Activated CD4-positive, alpha-beta T cell treated with anti-CD3 and anti-CD28 coated beads, Interleukin-2, amount 50 U/mL, for 16 hours (primary cell): Measurements from ENCODE around the gene ITPR1.
A peak's percentile ranks its signal among the peaks of the same experiment; 100 is the strongest.
"Not testable (repeated sequence)": the region's sequence is repeated elsewhere in the genome, so short reads cannot be mapped to it uniquely, and the experiment has no call there.

ENCODE experiments used
- DNase-seq: peaks from one replicate; pipeline ENCODE4 v3.0.0-alpha.2; 2020

The ITPR1 gene

DNA sequence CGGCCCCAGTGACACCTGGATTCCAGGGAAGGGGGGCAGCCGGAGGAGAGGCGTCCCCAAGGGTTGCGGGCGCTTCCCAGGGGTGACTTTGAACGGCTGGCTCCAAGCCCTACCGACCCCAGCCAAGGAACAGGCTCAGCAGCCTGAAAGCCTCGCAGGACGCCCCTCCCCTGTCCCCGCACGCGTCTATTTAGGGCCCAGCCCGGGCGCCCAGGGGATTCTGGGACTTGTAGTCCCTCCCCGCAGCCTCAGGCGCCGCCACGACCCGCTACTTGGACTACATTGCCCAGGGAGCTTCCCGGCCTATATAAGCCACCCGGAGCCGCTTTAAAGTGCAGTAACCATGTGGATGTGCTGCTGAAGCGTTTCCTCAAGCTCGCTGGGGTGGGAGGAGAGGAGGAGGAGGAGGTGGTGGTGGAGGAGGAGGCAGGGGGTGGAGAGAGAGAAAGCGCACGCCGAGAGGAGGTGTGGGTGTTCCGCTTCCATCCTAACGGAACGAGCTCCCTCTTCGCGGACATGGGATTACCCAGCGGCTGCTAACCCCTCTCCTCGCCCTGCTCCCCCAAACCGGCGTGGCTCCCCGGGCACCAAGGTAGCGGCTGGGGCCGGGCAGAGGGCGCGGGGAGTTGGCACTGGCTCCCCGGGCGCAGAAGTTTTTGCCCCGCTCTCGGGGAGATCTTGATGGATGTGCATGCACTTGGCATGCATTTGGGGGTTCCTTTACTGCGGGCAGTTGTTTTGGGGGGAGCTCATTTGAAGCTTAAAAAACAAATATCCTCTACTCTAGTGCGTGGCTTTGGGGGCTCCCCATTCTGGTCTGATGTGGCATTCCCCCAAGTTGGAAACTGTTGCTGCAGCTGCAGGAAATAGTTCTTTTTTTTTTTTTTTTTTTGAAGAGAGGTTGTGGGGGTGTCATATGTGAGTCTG lies at the start of gene ITPR1:
TSS of gene ITPR1 (plus strand) at position 335 of the 927 bp plus-strand sequence. CDS start 23,144 bp downstream, outside the sequence.
- peak; percentile 100 for DNase-seq

DNA sequence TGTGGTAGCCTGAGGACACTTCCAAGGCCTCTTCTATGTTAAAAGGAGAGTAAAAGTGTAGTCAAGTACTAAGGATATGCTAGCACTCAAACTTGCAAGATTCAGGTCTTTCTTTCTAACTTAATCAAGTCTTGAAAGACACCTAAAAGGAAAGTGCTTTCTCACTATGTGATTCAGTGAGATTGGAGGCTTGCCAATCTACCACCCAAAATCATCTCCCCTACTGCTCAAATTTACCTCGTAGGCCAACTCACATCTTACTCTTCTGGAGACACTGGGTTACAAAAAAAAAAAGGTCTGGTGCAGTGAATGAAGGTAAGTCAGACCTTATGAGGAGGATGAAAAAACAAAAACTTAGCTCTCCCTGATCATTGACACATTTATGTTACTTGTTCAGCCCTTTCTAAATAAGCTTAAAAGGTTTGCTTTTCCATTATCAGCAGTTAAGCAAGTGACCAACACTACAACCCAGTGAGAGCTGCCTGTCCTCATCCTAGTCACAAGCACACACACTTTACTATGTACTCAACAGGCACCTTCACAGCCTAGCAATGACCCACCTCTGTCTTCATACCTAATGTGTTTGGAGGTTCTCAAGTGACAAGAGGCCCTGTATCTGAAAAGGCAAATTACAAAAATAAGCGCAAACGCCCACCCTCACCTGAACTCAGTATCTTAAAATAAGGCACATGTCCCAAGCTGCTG lies 45.7 kb upstream of the ITPR1 start:
- DNase-seq: no peak

DNA sequence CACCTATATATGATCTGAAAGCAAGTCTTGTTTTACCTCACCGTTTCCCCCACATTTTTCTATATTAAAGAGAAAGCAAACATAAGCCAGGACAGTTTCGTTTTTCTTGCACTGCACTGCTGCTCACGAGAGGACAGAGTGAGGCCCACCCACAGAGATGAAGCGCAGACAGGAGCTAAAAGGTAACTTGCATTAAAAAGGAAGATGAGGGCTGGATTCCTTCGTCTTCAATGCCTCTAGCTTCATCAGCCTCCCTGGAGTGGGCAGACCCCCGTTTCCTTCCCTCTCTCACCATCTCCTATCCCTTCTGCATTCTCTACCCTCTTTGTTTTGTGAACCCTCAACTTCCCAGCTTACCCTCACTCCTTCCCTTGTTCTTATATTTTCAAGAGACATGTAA lies 45.0 kb upstream of the ITPR1 start:
- no peak for DNase-seq

DNA sequence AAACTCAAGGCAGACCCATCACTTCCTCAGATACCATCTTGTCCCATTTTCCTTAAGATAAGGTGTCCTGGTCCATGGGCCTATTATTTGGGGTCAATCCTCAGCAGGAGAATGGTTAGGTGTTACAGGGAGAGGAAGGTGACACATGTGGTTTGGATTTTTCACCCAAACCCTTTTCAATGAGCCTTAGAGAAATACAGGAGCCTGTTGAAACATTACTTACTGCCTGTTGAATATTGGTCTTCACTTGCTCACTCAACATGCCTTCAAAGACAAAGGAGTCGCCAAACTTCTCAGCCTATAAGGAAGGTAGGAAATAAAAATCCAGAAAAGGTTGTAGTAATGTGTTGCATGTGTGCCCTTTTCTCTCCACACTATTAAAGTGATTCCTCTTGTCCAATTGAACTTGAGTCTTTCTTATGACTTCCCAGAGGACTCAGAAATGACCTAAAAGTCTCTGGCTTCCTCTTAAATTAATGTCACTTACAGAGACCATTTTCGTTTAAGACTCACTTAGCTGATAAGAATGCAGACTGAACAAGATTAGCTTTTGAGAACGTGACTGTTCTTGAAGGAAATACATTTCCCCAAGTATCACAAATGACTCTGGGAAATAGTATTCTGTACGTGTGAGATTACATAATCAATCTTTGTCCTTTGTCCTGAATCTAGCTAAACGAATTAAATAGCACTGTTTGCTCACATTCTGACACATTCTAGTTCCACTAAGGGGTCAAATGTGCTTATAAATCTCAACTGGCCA lies 43.9 kb upstream of the ITPR1 start:
- no peak for DNase-seq

DNA sequence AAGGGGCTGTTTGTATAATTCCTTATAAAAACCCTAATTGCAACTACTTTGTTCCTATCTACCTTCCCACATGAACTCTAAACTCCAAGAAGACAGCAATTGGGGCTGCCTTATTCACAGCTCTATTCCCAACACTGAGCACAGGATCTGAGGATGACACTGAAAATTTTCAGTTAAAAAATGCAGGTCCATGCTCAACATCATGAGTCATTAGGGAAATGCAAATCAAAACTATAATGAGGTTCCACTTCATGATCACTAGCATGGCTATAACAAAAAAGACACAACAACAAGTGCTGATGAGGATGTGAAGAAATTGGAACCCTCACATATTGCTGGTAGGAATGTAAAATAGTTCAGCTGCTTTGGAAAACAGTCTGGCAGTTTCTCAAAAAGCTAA lies 39.0 kb upstream of the ITPR1 start:
- no peak for DNase-seq

- DNase-seq: not testable (repeated sequence)
Observed at GRCh38 chr3:4456780-4457179, 36.4 kb upstream of the ITPR1 start.

DNA sequence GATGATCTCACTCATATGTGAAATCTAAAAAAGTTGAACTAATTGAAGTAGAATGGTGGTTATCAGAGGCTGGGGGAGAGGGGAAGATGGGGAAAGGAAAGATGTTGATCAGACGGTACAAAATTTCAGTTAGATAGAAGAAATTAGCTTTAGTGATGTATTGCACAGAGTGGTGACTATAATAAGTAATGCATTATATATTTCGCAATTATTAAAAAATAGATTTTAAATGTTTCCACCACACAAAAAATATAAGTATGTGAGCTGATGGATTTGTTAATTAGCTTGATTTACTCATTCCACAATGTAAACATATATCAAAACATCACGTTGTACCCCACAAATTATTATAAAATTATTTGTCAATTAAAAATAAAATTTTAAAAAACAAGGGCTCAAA lies 34.2 kb upstream of the ITPR1 start:
- no peak for DNase-seq

- DNase-seq: no peak
Observed at GRCh38 chr3:4460334-4460733, 32.8 kb upstream of the ITPR1 start.

- DNase-seq: no peak
Observed at GRCh38 chr3:4461468-4462090, 31.6 kb upstream of the ITPR1 start.

DNA sequence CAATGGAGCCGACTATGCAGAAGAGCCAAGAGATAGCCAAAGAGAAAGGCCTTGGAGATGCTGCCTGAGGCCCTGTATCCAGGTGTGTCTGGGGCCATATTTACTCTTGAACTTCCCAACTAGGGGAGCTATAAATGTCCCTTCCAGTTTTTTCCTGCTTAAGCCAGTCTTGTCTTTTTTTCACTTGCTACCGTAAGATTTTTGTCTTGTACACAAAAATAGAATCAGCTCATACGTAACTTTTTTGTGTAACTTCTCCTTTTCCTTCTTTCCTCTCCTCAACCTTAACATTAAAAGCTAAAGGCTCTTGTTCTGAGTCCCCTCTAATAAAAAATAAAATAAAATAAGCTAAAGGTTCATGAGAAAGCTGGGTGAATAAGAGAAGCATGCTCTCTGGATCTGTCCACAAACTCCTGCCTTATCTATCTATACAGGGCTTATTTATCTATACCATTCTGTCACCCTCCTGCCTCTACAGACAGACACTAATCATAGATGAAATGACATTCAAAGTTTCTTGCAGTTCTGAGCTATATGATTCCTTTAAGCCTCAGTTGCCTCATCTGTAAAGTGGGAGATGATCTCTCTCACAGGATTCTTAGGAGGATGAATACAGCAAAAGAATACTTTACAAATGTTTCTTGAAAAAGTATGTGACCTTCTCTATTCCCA lies 30.6 kb upstream of the ITPR1 start:
- no peak for DNase-seq

DNA sequence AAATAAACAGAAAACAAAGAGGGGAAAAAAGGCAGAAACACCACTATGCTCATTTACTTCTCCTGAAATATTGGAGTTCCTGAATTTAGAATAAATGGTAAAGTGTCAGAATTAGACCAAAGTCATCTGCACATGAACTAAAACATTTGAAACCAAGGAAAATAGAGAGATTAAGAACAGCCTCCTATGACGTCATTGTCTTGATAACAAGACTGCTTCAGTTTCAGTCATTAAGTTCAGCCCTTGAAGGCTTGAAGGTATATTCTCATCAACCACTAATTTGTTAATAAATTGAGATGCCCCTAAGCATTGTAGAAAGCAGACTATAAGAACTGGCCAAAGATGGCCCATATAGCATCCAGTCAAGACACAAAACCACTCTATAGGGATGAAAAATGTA lies 28.6 kb upstream of the ITPR1 start:
- DNase-seq: no peak

GRCh38 chr3:4466741-4467521 lies 26.2 kb upstream of the ITPR1 start, which contains the start of gene SUMF1:
Gene SUMF1 (minus strand): TSS chr3:4467269. CDS start chr3:4467245, 24 bp downstream.
- DNase-seq: peak; percentile 84

- no peak for DNase-seq
Observed at GRCh38 chr3:4467522-4467867, 25.7 kb upstream of the ITPR1 start.

GRCh38 chr3:4471907-4472306 lies 21.2 kb upstream of the ITPR1 start:
- no peak for DNase-seq

DNA sequence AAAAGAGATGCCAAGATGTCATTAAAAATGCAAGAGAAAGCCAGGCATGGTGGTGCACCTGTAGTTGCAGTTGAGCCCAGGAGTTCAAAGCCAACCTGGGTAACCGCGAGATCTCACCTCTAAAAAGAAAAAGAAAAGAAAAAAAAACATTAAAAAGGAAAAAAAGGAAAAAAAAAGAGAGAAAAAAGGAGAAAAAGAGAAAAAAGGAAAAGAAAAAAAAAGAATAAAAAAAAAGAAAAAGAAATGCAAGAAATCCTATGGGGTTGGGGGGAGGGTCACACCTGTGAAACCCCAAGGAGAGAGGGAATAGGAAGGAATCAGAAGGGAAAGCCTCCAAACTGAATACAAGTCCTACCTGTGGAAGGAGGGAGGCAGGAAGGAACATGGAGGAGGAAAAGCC lies 20.8 kb upstream of the ITPR1 start:
- DNase-seq: no peak

DNA sequence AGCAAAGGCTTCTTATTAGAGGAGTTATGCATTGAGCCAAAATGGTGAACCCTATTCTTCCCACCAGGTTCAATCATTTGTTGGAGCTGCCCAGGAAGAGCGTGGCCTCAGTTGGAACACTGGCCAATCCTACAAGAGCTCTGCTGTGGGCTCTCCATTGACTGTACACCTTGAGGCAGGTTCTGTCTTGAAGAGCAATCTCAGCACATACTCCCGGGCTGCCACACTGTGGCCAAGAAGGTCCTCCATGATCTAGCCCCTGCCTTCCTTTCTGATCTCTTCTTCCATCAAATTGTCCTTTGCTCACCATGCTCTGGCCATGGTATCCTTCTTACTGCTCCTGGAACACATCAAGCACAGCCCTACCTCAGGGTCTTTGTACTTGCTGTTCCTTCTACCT lies 20.4 kb upstream of the ITPR1 start:
- no peak for DNase-seq

DNA sequence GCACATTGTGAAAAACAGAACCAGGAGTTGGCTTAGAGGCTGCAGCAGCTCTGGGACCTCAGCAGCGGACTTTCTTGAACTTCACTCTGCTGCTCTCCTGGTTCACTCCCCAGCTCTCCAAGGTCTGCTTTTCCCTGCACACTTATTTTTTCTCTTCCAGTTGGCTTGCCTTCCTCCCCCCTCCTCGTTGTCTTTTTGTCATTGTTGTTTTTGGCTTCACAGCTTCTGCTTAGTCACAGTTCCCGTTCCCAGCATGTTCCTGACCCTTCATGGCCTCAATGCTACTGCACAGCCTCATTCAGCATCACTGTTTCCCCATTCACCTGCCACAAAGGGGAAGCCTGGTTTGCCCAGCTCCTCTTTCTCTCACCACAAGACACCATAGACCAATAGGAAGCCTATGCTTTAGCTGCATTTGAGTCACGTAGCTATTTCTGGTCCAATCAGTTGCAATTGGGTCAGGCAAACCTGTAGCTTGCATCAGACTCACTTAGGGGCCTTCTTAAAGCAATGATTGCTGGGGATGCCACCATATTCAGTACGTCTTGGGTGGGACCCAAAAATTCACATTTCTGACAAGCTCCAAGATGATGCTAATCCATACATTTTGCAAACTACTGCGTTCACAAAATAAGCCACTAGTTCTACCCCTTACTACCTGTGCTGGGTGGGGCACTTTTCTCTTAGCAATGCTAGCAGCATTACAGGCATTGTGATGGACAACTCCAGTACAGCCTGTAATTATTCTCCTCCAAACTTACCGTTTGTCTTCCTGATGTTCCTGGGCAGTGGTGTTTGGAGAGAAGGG lies 18.3 kb upstream of the ITPR1 start:
- DNase-seq: peak; percentile 63

DNA sequence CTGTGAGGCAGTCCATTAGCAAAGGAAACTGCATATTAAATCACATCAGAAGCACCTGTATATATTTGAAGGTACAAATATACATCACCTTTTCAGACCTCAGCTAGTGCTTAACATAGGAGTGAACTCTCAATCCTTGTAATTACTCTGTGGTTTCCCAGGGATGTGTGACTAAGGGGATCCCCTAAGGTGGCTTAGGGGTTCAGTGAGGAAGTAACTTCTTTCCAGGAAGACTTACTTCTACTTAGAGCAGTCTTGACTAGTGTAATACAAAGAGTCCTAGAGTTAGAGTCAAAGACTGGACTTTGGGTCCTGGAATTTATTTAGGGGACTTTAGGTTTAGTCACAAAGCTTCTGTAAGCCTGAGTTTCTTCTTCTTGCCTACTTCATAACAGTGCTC lies 17.3 kb upstream of the ITPR1 start:
- DNase-seq: no peak

DNA sequence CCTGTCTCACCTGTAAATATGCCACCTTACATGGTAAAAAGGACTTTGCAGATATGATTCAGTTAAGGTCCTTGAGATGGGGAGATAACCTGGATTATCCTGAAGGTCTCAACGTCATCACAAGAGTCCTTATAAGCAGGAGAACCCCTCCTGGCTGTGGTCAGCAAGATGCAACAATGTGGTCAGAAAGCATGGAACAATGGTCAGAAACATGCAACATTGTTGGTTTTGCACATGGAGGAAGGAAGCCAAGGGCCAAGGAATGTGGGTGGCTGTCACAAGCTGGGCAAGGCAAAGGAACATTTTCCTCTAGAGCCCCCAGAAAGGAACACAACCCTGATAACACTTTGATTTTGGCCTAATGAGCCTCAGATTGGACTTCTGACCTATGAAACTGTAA lies 16.7 kb upstream of the ITPR1 start:
- DNase-seq: no peak

- DNase-seq: no peak
Observed at GRCh38 chr3:4478261-4478660, 14.9 kb upstream of the ITPR1 start.

GRCh38 chr3:4491855-4492207 lies 1.3 kb upstream of the ITPR1 start:
- DNase-seq: no peak
